NCI-H2029 treated with DMSO at 0.1 percent for 48 hours (cell line): Measurements from ENCODE around the gene KRTAP4-16.
"Not testable (repeated sequence)": the region's sequence is repeated elsewhere in the genome, so short reads cannot be mapped to it uniquely, and the experiment has no call there.

Experiments used
- DNase-seq: peaks from one replicate; lab custom pipeline; 2025; lab: John Stamatoyannopoulos, UW

The KRTAP4-16 gene

GRCh38 chr17:41073676-41074075, 28.3 kb downstream of the KRTAP4-16 start:
- no peak for DNase-seq

- DNase-seq: no peak
Observed at GRCh38 chr17:41071606-41072360, 30.2 kb downstream of the KRTAP4-16 start.

- DNase-seq: no peak
Observed at GRCh38 chr17:41069031-41069430, 33.0 kb downstream of the KRTAP4-16 start.

- DNase-seq: no peak
Observed at GRCh38 chr17:41067281-41067680, 34.7 kb downstream of the KRTAP4-16 start.

- DNase-seq: no peak
Observed at GRCh38 chr17:41065829-41066624, 36.0 kb downstream of the KRTAP4-16 start, which contains the start of gene KRTAP2-4. Gene KRTAP2-4 (minus strand): TSS chr17:41065879. CDS start chr17:41065845, 34 bp downstream.

- DNase-seq: not testable (repeated sequence)
Observed at GRCh38 chr17:41065016-41065689, 36.9 kb downstream of the KRTAP4-16 start.

GRCh38 chr17:41064301-41064700, 37.7 kb downstream of the KRTAP4-16 start:
- no peak for DNase-seq

- no peak for DNase-seq
Observed at GRCh38 chr17:41063449-41063848, 38.6 kb downstream of the KRTAP4-16 start.

- DNase-seq: no peak
Observed at GRCh38 chr17:41061964-41062363, 40.0 kb downstream of the KRTAP4-16 start.

GRCh38 chr17:41060052-41060604, 41.9 kb downstream of the KRTAP4-16 start, which contains the start of gene KRTAP2-3:
Gene KRTAP2-3 (minus strand): TSS chr17:41060114. CDS start chr17:41060050, 64 bp downstream.
- DNase-seq: no peak

- DNase-seq: not testable (repeated sequence)
Observed at GRCh38 chr17:41059276-41060051, 42.5 kb downstream of the KRTAP4-16 start.

GRCh38 chr17:41058741-41059140, 43.3 kb downstream of the KRTAP4-16 start:
- DNase-seq: no peak

- no peak for DNase-seq
Observed at GRCh38 chr17:41057547-41057946, 44.5 kb downstream of the KRTAP4-16 start.

- not testable (repeated sequence) for DNase-seq
Observed at GRCh38 chr17:41055130-41055529, 46.9 kb downstream of the KRTAP4-16 start, which contains the start of gene KRTAP2-2. Gene KRTAP2-2 (minus strand): TSS chr17:41055230. CDS start chr17:41055211, 19 bp downstream.

GRCh38 chr17:41054556-41054955, 47.5 kb downstream of the KRTAP4-16 start:
- not testable (repeated sequence) for DNase-seq

- no peak for DNase-seq
Observed at GRCh38 chr17:41054025-41054424, 48.0 kb downstream of the KRTAP4-16 start.

GRCh38 chr17:41052566-41052965, 49.4 kb downstream of the KRTAP4-16 start:
- no peak for DNase-seq
